Measurements from ENCODE around the gene IL1RAPL1.

IL1RAPL1 gene

GRCh38 chrX:29947225-29947624 lies 1360.0 kb downstream of the IL1RAPL1 start:
- TF ChIP-seq CTCF (IDR thresholded peaks at IDR 0.05) (no peak), ZFX (IDR thresholded peaks at IDR 0.05; ENCODE audit: borderline replicate concordance) (no peak)
- no peak overlapping the region for H3K27ac ChIP-seq

- no peak overlapping the region for H3K27ac ChIP-seq
- TF ChIP-seq CTCF (IDR thresholded peaks at IDR 0.05) (no peak), ZFX (IDR thresholded peaks at IDR 0.05; ENCODE audit: borderline replicate concordance) (no peak)
These were observed 1361.4 kb downstream of the IL1RAPL1 start for GRCh38 chrX:29948653-29949052.

GRCh38 chrX:29952016-29952415 lies 1364.8 kb downstream of the IL1RAPL1 start:
- no peak overlapping the region for H3K27ac ChIP-seq
- TF ChIP-seq CTCF (IDR thresholded peaks at IDR 0.05) (no peak), ZFX (IDR thresholded peaks at IDR 0.05; ENCODE audit: borderline replicate concordance) (no peak)

GRCh38 chrX:29962061-29962460 lies 1374.8 kb downstream of the IL1RAPL1 start:
- H3K27ac ChIP-seq: no peak overlapping the region
- TF ChIP-seq ZFX (IDR thresholded peaks at IDR 0.05; ENCODE audit: borderline replicate concordance) (no peak), CTCF (IDR thresholded peaks at IDR 0.05) (no peak)

GRCh38 chrX:29965634-29966033 lies 1378.4 kb downstream of the IL1RAPL1 start:
- TF ChIP-seq CTCF (IDR thresholded peaks at IDR 0.05) (no peak), ZFX (IDR thresholded peaks at IDR 0.05; ENCODE audit: borderline replicate concordance) (no peak)
- H3K27ac ChIP-seq: no peak overlapping the region

- H3K27ac ChIP-seq: no peak overlapping the region
- TF ChIP-seq ZFX (IDR thresholded peaks at IDR 0.05; ENCODE audit: borderline replicate concordance): no peak
- no peak for TF ChIP-seq CTCF (IDR thresholded peaks at IDR 0.05)
These were observed 1404.8 kb downstream of the IL1RAPL1 start for GRCh38 chrX:29992083-29992482.

GRCh38 chrX:30005813-30006212 lies 1418.6 kb downstream of the IL1RAPL1 start:
- no peak for TF ChIP-seq CTCF (IDR thresholded peaks at IDR 0.05)
- no peak for TF ChIP-seq ZFX (IDR thresholded peaks at IDR 0.05; ENCODE audit: borderline replicate concordance)
- H3K27ac ChIP-seq: no peak overlapping the region
